Neural progenitor cell (in vitro differentiated cells): ENCODE measurements around the gene COL24A1.

Experiments
- EZH2 ChIP-seq: fragments of 200-600 bp; sonication (generic); IDR thresholded peaks from 2 replicates; pipeline ENCODE4 v1.6.1; 2017; ENCODE audit warnings: antibody characterized with exemption, mild to moderate bottlenecking, moderate library complexity
- EZH2phosphoT487 ChIP-seq: fragments of 200-600 bp; sonication (generic); IDR thresholded peaks from 2 replicates; pipeline ENCODE4 v1.6.1; 2017; ENCODE audit warnings: antibody characterized with exemption
- TF ChIP-seq, protein P1 (sequence below): fragments of 200-600 bp; sonication (generic); IDR thresholded peaks from 2 replicates; pipeline ENCODE4 v1.5.1; 2017; ENCODE audit warnings: antibody characterized with exemption, mild to moderate bottlenecking

DNA sequence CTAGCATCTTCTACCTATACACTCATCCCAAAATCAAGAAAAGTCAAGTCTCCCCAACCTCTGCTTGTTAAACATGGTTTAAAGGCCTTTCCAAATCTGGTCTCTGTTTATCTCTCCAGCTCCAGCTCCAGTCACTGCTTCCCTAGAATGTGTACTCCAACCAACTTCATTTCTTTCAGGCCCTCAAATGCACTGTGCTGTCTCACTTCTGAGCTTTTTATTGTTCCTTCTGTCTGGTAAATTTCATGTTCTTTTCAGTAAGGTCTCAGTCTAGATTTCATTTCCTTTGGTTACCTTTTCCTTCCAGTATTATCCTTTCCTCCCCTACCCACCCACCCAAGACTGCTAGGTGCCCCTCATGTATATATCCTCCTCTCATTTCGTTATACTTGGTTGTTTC is 3.7 kb downstream of the COL24A1 start:
- TF ChIP-seq, protein P1, sequence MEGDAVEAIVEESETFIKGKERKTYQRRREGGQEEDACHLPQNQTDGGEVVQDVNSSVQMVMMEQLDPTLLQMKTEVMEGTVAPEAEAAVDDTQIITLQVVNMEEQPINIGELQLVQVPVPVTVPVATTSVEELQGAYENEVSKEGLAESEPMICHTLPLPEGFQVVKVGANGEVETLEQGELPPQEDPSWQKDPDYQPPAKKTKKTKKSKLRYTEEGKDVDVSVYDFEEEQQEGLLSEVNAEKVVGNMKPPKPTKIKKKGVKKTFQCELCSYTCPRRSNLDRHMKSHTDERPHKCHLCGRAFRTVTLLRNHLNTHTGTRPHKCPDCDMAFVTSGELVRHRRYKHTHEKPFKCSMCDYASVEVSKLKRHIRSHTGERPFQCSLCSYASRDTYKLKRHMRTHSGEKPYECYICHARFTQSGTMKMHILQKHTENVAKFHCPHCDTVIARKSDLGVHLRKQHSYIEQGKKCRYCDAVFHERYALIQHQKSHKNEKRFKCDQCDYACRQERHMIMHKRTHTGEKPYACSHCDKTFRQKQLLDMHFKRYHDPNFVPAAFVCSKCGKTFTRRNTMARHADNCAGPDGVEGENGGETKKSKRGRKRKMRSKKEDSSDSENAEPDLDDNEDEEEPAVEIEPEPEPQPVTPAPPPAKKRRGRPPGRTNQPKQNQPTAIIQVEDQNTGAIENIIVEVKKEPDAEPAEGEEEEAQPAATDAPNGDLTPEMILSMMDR: no peak
- TF ChIP-seq EZH2: no peak
- TF ChIP-seq EZH2phosphoT487: no peak
